Measurements from ENCODE around the gene ETV5.
"Not testable (repeated sequence)": the region's sequence is repeated elsewhere in the genome, so short reads cannot be mapped to it uniquely, and the experiment has no call there.

ETV5 gene

DNA sequence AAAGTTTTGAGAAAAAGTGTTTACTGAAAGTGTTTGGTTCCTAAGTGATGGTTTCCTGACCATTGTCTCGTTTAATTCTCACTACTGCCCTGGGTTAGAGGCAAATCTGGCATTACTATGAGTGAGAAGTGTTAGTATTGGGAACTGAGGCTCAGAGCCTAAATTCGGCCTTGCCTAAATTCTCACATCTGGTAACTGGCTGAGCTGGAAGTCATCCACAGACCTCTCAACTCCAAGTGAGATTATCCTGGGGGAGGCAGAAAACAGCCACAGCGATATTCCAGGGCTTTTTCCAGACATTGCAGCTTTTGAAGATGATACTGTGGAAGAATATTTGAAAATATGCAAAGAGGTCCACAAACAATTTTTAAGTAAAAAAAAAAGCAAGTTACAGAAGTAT, 86.0 kb downstream of the ETV5 start:
- no peak for DNase-seq

GRCh38 chr3:186021673-186022362, 87.1 kb downstream of the ETV5 start:
- DNase-seq, result no peak

DNA sequence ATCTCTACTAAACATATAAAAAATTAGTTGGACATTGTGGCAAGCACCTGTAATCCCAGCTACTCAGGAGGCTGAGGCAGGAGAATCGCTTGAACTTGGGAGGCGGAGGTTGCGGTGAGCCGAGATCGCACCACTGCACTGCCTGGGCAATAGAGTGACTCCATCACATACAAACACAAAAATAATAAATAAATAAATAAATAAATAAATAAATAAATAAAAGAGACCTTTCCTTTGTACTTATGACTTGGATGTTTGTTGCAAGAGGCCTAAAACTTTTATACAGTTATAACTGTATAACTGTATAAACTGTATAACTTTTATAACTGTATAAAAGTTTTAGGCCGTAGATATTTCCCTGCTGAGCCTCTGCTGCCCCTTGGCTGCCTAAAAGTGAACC, 87.6 kb downstream of the ETV5 start:
- not testable (repeated sequence) for DNase-seq

DNA sequence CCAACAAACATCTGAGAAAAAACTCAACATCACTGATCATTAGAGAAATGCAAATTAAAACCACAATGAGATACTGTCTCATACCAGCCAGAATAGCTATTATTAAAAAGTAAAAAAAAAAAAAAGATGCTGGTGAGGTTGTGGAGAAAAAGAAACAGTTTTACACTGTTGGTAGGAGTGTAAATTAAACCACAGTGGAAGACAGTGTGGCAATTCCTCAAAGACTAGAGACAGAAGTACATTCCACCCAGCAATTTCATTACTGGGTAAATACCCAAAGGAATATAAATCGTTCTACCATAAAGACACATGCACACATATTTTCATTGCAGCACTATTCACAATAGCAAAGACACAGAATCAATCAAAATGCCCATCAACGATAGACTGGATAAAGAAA, 89.6 kb downstream of the ETV5 start:
- not testable (repeated sequence) for DNase-seq

DNA sequence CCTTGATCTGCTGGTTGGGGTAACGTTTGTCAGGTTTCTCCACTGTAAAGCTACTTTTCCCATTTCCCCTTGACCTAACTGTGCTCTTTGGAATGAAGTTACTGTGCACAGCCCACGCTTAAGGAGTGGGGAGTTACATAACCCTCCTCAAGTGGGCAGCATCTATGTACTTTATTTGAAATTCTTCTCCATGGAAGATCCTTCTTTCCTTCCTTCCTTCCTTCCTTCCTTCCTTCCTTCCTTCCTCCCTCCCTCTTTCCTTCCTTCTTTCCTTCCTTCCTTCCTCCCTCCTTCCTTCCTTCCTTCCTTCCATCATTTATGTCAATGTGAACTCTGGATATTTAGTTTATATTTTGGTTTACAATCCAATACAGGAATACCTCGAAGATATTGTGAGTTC, 94.0 kb downstream of the ETV5 start:
- no peak for DNase-seq

DNA sequence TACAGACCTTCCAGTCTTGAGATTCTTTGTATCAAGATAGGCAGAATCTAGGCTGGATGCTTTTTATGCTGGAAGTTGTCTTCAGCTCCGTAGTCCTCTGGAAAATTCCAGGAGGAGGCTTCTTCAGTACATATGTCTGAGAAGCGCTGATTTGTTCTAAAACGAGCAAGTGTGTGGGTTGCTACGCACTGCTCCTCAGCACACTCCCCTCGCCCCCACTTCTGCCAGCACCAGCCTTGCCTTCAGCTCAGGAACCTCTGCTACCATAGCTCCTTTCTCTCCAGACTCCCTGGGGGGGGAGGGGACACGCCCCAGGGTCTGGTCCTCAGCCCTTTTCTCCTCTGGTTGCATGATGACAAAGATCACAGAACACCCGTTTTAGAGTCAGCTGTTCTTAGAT, 95.6 kb downstream of the ETV5 start:
- no peak for DNase-seq

GRCh38 chr3:186012137-186012536, 96.8 kb downstream of the ETV5 start:
- DNase-seq, result no peak

- no peak for DNase-seq
Observed at GRCh38 chr3:186004671-186005070, 104.2 kb downstream of the ETV5 start.

DNA sequence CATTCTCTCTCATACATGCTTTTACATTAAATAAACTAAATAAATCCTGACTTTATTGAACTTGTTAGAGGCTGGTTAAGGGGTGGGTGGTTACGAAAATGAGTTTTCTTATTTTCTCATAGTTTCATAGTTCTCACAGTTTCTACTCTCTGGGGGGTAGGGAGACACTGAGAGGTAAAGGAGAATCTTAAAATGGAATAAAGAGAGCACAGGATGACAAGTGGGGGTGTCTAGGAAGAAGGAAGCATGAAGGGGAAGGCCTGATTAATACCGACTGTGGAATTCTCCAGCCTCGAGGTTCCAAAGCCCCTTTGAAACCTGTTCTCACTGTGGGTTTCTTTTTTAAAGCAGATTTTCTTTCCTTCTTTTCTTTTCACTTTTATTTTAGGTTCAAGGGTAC, 104.7 kb downstream of the ETV5 start:
- no peak for DNase-seq

GRCh38 chr3:186003610-186004009, 105.3 kb downstream of the ETV5 start:
- DNase-seq, result no peak

- no peak for DNase-seq
Observed at GRCh38 chr3:186002884-186003472, 105.9 kb downstream of the ETV5 start.

DNA sequence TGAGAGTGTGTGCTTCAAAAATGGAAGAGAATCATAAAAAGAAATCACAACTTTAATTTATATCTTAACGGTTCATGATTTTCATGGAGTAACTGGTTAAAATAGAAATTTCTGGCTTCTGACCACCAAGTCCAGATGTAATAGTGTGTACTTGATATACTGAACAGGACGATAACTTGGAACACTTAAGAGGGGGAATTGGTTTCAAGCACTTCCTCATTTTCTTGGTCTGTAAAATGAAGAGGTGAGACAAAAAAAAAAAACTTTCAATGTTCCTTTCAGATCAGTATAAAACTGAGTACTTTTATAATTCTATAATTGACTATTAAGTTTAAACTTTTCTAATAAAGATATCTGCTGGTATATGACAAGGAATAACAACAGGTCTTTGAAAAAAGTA, 107.0 kb downstream of the ETV5 start:
- DNase-seq, result no peak

GRCh38 chr3:185999221-185999620, 109.7 kb downstream of the ETV5 start:
- no peak for DNase-seq

- DNase-seq, result no peak
Observed at GRCh38 chr3:185998136-185998535, 110.8 kb downstream of the ETV5 start.

DNA sequence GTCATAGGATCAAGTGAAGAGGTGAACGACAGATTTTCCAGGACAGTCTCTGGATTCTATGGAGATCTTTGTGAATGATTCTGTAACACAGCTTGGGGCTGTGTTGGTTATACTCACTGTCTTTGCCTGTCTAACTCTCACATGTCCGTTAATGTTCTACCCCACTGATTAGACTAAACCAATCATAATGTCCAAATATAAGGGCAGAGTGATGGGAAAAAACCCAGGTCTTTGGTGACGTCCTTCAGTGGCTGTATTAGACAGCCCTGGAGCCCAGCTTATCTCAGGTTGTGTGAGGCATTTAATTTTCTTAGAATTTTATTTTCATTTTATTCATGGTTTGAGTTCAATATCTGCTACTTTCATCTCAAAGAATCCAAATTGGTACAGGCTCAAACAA, 111.8 kb downstream of the ETV5 start:
- DNase-seq, result no peak
